SK-N-SH (cell line): ENCODE data around the gene EPHA10. TPM values are rescaled to one million over a fixed set of nuclear protein-coding genes. Genes with fewer than 3 reads are reported as not detected.

Source experiments
- CHD2 ChIP-seq: fragments of 150-350 bp; IDR thresholded peaks from 2 replicates; pipeline ENCODE4 v1.6.1; 2018; ENCODE audit warnings: low read length; ENCODE audit not compliant: partially characterized antibody
- ELF1 ChIP-seq: IDR thresholded peaks from 2 replicates; pipeline ENCODE4 v1.4.0; 2012
- FOSL2 ChIP-seq: IDR thresholded peaks from 2 replicates; pipeline ENCODE4 v1.4.0; 2012; ENCODE audit warnings: low read depth, mild to moderate bottlenecking, moderate library complexity, borderline replicate concordance
- FOXM1 ChIP-seq: IDR thresholded peaks from 2 replicates; pipeline ENCODE4 v1.4.0; 2012; ENCODE audit warnings: low read depth, mild to moderate bottlenecking
- GABPA ChIP-seq: IDR thresholded peaks from 2 replicates; pipeline ENCODE4 v1.4.0; 2012; ENCODE audit warnings: low read depth, mild to moderate bottlenecking
- JUND ChIP-seq: IDR thresholded peaks from 2 replicates; pipeline ENCODE4 v1.4.0; 2012
- MXI1 ChIP-seq: IDR thresholded peaks from 2 replicates; pipeline ENCODE4 v1.6.1; 2012; ENCODE audit warnings: mild to moderate bottlenecking, low read depth, low read length, improper control_type of control experiment
- NFIC ChIP-seq: IDR thresholded peaks from 2 replicates; pipeline ENCODE4 v1.4.0; 2012; ENCODE audit warnings: borderline replicate concordance
- NRF1 ChIP-seq: IDR thresholded peaks from 2 replicates; pipeline ENCODE4 v1.6.1; 2012; ENCODE audit warnings: low read depth, mild to moderate bottlenecking, low read length
- POLR2AphosphoS5 ChIP-seq: IDR thresholded peaks from 2 replicates; pipeline ENCODE4 v1.6.1; 2012; ENCODE audit warnings: low read depth, low read length
- RAD21 ChIP-seq: IDR thresholded peaks from 2 replicates; pipeline ENCODE4 v1.6.1; 2012; ENCODE audit warnings: mild to moderate bottlenecking, low read length
- RFX5 ChIP-seq: IDR thresholded peaks from 2 replicates; pipeline ENCODE4 v1.6.1; 2012; ENCODE audit warnings: mild to moderate bottlenecking, improper control_type of control experiment, low read length
- RXRA ChIP-seq: IDR thresholded peaks from 2 replicates; pipeline ENCODE4 v1.4.0; 2012; ENCODE audit warnings: low read depth, mild to moderate bottlenecking, borderline replicate concordance
- SIN3A ChIP-seq: IDR thresholded peaks from 2 replicates; pipeline ENCODE4 v1.6.1; 2012; ENCODE audit warnings: low read depth, mild to moderate bottlenecking, low read length, moderate library complexity, borderline replicate concordance
- SMC3 ChIP-seq: IDR thresholded peaks from 2 replicates; pipeline ENCODE4 v1.6.1; 2012; ENCODE audit warnings: low read depth, low read length, improper control_type of control experiment
- TAF1 ChIP-seq: IDR thresholded peaks from 2 replicates; pipeline ENCODE4 v1.6.1; 2012; ENCODE audit warnings: low read depth, mild to moderate bottlenecking, low read length, moderate library complexity, borderline replicate concordance
- TEAD4 ChIP-seq: IDR thresholded peaks from 2 replicates; pipeline ENCODE4 v1.4.0; 2012; ENCODE audit warnings: mild to moderate bottlenecking, borderline replicate concordance; ENCODE audit not compliant: insufficient read depth
- polyA plus RNA-seq, 3 experiments: library from polyadenylated mRNA; depleted of rRNA; stranded (reverse); fragments of >200 nt; gene quantifications; 2 replicates each; pipeline ENCODE4 v1.2.3, GENCODE V29; 2012
- TF ChIP-seq, protein P1 (sequence below): IDR thresholded peaks from 2 replicates; pipeline ENCODE4 v1.6.1; 2012; ENCODE audit warnings: mild to moderate bottlenecking, low read depth, low read length, moderate library complexity
- TF ChIP-seq, protein P2 (sequence below): fragments of 200-600 bp; sonication (generic); IDR thresholded peaks from 2 replicates; pipeline ENCODE4 v1.6.1; 2017; ENCODE audit warnings: antibody characterized with exemption, mild to moderate bottlenecking, moderate library complexity
- TF ChIP-seq, protein P3 (sequence below): fragments of 150-350 bp; IDR thresholded peaks from 2 replicates; pipeline ENCODE4 v1.6.1; 2017; ENCODE audit warnings: antibody characterized with exemption, low read length, low read depth, borderline replicate concordance
- TF ChIP-seq, protein P4 (sequence below): IDR thresholded peaks from 2 replicates; pipeline ENCODE4 v1.4.0; 2012; ENCODE audit warnings: low read depth
- TF ChIP-seq, protein P5 (sequence below): IDR thresholded peaks from 2 replicates; pipeline ENCODE4 v1.4.0; 2012; ENCODE audit warnings: low read depth, borderline replicate concordance

Gene EPHA10
- polyA plus RNA-seq, 1 of the 3 experiments (the other 2 are of a cell fraction): 0.05 TPM

DNA sequence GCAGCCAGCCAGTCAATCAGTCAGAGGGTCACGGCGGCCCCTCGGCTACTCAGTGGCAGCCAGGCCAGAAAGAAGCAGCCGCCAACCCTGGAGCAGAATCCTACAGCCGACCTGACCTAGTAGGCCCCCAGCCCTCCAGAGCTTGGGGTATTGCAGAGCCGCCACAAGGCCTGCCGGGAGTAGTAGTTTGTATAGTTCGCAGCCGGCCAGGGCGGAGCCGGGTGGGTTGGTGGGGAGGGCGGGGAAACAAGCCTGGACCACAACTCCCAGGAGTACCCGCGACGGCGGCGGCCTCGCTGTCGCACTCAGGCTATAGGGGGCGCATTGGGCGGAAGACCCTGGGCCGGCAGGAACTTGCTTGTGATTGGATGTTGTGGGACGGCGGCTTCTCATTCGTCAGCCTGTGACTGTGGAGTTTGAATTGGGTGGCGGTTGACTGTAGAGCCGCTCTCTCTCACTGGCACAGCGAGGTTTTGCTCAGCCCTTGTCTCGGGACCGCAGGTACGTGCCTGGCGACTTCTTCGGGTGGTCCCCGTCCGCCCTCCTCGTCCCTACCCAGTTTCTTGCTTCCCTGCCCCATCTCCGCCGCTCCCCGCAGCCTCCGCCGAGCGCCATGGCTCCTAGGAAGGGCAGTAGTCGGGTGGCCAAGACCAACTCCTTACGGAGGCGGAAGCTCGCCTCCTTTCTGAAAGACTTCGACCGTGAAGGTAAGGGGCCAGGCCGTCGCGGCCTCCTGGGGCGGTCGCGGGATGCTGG is 72.7 kb downstream of the EPHA10 start, which contains the start of gene CDCA8 (continued):
- TF ChIP-seq, protein P1, sequence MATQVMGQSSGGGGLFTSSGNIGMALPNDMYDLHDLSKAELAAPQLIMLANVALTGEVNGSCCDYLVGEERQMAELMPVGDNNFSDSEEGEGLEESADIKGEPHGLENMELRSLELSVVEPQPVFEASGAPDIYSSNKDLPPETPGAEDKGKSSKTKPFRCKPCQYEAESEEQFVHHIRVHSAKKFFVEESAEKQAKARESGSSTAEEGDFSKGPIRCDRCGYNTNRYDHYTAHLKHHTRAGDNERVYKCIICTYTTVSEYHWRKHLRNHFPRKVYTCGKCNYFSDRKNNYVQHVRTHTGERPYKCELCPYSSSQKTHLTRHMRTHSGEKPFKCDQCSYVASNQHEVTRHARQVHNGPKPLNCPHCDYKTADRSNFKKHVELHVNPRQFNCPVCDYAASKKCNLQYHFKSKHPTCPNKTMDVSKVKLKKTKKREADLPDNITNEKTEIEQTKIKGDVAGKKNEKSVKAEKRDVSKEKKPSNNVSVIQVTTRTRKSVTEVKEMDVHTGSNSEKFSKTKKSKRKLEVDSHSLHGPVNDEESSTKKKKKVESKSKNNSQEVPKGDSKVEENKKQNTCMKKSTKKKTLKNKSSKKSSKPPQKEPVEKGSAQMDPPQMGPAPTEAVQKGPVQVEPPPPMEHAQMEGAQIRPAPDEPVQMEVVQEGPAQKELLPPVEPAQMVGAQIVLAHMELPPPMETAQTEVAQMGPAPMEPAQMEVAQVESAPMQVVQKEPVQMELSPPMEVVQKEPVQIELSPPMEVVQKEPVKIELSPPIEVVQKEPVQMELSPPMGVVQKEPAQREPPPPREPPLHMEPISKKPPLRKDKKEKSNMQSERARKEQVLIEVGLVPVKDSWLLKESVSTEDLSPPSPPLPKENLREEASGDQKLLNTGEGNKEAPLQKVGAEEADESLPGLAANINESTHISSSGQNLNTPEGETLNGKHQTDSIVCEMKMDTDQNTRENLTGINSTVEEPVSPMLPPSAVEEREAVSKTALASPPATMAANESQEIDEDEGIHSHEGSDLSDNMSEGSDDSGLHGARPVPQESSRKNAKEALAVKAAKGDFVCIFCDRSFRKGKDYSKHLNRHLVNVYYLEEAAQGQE: no peak
- TF ChIP-seq, protein P2, sequence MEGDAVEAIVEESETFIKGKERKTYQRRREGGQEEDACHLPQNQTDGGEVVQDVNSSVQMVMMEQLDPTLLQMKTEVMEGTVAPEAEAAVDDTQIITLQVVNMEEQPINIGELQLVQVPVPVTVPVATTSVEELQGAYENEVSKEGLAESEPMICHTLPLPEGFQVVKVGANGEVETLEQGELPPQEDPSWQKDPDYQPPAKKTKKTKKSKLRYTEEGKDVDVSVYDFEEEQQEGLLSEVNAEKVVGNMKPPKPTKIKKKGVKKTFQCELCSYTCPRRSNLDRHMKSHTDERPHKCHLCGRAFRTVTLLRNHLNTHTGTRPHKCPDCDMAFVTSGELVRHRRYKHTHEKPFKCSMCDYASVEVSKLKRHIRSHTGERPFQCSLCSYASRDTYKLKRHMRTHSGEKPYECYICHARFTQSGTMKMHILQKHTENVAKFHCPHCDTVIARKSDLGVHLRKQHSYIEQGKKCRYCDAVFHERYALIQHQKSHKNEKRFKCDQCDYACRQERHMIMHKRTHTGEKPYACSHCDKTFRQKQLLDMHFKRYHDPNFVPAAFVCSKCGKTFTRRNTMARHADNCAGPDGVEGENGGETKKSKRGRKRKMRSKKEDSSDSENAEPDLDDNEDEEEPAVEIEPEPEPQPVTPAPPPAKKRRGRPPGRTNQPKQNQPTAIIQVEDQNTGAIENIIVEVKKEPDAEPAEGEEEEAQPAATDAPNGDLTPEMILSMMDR: peak; percentile 62
- TF ChIP-seq SIN3A (peak; percentile 99), FOXM1 (peak; percentile 80), ELF1 (peak; percentile 83), FOSL2 (no peak), SMC3 (no peak), TEAD4 (no peak), NFIC (no peak), CHD2 (peak; percentile 86), POLR2AphosphoS5 (peak; percentile 80; the same call in 1 of the 2 replicates), RAD21 (no peak), TAF1 (peak; percentile 78), GABPA (peak; percentile 79), JUND (no peak), MXI1 (peak; percentile 98), RXRA (no peak), NRF1 (no peak), RFX5 (peak; percentile 57; the same call in 1 of the 2 replicates)
- TF ChIP-seq, protein P3, sequence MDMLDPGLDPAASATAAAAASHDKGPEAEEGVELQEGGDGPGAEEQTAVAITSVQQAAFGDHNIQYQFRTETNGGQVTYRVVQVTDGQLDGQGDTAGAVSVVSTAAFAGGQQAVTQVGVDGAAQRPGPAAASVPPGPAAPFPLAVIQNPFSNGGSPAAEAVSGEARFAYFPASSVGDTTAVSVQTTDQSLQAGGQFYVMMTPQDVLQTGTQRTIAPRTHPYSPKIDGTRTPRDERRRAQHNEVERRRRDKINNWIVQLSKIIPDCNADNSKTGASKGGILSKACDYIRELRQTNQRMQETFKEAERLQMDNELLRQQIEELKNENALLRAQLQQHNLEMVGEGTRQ: no peak
- TF ChIP-seq, protein P4, sequence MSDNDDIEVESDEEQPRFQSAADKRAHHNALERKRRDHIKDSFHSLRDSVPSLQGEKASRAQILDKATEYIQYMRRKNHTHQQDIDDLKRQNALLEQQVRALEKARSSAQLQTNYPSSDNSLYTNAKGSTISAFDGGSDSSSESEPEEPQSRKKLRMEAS: 0 out of 2 replicates have a peak, but pooled peaks have one; percentile 74
- TF ChIP-seq, protein P5, sequence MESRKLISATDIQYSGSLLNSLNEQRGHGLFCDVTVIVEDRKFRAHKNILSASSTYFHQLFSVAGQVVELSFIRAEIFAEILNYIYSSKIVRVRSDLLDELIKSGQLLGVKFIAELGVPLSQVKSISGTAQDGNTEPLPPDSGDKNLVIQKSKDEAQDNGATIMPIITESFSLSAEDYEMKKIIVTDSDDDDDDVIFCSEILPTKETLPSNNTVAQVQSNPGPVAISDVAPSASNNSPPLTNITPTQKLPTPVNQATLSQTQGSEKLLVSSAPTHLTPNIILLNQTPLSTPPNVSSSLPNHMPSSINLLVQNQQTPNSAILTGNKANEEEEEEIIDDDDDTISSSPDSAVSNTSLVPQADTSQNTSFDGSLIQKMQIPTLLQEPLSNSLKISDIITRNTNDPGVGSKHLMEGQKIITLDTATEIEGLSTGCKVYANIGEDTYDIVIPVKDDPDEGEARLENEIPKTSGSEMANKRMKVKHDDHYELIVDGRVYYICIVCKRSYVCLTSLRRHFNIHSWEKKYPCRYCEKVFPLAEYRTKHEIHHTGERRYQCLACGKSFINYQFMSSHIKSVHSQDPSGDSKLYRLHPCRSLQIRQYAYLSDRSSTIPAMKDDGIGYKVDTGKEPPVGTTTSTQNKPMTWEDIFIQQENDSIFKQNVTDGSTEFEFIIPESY: no peak
